HS-27A (cell line): ENCODE data around the gene NDUFB10.
A peak's percentile ranks its signal among the peaks of the same experiment; 100 is the strongest.
"Not testable (repeated sequence)": the region's sequence is repeated elsewhere in the genome, so short reads cannot be mapped to it uniquely, and the experiment has no call there.

Source experiments
- DNase-seq: peaks from one replicate; pipeline ENCODE4 v3.0.0-alpha.2; 2012; ENCODE audit warnings: low read depth, missing footprints

The NDUFB10 gene

GRCh38 chr16:1924095-1924494 lies 35.2 kb upstream of the NDUFB10 start:
- no peak for DNase-seq

DNA sequence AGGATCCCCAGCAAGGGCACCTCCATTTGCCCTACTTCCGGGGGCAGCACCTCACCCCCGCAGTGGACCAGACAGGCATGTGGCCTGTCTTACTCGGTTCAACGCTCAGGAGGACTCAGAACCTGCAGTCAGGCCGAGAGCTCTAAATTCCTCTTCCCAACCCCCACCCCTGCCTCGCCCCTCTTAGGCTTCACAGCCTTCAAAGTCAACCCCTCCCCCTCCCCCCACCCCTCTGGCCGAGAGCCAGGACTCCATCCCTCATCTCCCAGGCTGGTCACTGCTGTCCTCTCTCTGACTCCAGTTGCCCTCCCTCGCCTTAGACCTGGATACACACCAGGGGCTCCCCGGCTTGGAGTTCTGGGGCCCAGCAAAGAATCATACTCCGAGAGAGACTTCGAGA lies 33.1 kb upstream of the NDUFB10 start:
- DNase-seq, result no peak

GRCh38 chr16:1929105-1929504 lies 30.2 kb upstream of the NDUFB10 start:
- DNase-seq, result no peak

DNA sequence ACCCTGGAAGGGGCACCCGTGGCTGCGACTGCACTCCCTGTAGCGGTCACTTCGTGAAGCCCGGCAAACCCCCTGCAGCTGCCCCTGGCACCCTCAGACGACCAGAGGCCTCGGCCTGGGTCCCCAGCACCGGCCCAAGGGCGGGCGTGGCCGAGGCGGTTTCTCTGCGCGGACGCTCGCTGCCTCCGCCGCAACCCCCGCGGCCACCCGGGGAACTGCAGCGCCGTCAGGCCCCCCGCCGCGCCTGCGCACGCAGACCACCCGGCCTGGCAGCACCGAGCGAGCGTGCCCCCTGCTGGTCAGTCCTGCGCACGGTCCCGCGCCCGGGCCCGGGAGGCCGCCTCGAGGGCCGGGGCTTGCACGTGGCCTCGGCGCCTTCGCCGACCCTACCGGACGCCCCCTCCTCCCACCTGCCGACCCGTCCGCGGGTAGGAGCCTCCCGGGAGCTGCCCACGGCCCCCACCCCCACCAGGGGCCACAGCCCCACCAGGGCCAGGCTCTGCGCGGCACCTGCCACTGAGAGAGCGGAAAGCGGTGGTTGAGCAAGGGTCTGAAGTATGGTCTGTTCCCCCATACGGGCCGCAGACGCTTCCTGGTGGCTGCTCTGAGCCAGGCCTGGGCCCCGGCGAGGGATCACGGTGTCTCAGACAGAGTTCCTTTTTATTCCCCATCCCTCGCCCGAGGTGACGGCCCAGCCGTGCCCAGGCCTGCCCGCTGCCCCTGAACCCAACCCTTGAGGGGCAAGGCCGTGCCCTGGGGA lies 29.6 kb upstream of the NDUFB10 start:
- peak; percentile 29 for DNase-seq

DNA sequence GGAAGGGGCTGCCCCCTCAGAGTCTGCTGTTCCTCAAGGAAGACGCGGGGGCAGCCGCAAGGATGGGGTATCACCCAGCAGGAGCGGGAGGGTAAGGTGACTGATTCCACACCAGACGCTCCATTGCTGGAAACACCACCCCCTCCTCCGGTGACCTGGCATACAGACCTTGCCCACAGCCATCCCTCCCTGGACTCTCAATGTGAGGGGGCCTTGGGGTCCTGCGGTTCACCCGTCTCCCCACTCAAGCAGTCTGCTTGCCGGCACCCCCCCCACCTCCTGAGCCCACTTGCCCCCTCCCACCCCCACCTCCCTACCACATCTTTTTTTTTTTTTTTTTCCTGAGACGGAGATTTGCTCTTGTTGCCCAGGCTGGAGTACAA lies 29.0 kb upstream of the NDUFB10 start:
- no peak for DNase-seq

- DNase-seq, result no peak
These were observed 27.0 kb upstream of the NDUFB10 start for GRCh38 chr16:1932050-1933028.

DNA sequence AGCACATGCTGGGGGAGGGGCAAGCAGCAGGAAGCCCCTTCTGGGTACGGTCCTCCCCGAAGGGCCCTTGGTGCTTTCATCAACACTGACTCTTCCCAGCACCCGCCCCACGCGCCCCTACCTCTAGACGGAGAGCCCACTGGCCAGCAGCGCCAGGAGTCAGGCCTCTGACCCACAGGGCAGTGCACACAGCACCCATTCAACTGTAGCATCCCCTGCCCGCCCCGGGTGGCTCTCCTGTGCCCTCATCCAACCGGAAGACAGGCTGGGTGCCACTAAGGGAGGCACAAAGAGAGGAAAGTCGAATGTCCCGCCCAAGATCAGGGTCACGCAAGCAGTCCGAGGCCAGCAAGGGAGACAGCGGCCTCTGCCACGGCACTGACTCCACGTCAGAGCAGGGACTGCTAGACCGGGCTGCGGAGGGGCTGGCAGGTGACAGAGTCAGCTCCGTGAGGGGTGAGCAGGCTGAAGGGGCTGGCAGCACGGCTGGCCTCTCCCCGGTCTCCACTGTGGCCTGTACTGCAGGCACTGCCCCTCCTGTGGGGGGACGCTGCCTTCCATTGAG lies 26.2 kb upstream of the NDUFB10 start:
- DNase-seq, result no peak

DNA sequence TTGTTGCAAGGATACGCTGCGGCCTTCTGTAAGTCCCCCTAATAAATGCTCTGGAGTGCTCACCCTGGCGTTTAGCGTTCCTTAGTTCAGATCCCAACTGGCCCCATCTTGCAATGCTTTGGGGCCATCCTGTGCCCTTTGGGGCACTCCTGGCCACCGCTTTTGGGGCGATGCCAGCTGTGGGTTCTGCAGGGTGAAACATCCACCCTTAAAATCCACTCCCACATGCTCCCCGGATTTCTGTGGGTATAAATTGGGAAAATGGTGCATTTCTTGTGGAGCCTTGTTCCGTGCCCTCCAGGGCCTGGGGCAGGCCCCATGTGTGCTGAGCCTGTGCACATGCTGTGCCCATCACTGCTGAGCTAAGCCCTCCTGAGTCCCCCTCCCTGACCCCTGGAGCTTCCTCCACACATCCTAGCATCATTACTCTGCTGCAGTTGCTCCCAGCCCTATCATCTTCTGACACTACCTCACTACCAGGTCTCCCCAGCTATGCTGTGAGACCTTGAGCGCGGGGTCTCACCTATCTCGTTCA lies 22.3 kb upstream of the NDUFB10 start:
- DNase-seq, result no peak

DNA sequence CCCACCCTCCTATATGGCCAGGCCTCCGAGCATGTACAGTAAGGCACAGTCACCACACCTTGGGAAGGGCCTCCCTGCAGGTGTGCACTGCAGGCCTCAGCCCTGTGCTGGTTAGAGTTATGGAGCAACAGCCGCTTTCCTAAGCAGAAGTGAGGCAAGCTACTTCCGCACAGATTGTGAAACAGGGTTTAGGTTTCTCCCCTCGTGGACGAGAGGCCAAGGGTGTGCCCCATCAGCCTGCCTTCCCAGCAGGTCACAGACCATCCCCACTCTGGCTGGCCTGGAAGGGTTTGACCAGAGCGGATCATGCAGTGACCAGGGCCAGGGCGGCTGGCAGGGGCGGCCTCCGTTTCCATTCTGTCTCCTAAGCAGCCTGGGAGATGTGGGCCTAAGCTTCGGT lies 21.0 kb upstream of the NDUFB10 start:
- no peak for DNase-seq

GRCh38 chr16:1938910-1939309 lies 20.4 kb upstream of the NDUFB10 start:
- no peak for DNase-seq

- DNase-seq, result not testable (repeated sequence)
These were observed 19.5 kb upstream of the NDUFB10 start for GRCh38 chr16:1939833-1940232.

GRCh38 chr16:1940273-1941161 lies 18.8 kb upstream of the NDUFB10 start:
- no peak for DNase-seq

DNA sequence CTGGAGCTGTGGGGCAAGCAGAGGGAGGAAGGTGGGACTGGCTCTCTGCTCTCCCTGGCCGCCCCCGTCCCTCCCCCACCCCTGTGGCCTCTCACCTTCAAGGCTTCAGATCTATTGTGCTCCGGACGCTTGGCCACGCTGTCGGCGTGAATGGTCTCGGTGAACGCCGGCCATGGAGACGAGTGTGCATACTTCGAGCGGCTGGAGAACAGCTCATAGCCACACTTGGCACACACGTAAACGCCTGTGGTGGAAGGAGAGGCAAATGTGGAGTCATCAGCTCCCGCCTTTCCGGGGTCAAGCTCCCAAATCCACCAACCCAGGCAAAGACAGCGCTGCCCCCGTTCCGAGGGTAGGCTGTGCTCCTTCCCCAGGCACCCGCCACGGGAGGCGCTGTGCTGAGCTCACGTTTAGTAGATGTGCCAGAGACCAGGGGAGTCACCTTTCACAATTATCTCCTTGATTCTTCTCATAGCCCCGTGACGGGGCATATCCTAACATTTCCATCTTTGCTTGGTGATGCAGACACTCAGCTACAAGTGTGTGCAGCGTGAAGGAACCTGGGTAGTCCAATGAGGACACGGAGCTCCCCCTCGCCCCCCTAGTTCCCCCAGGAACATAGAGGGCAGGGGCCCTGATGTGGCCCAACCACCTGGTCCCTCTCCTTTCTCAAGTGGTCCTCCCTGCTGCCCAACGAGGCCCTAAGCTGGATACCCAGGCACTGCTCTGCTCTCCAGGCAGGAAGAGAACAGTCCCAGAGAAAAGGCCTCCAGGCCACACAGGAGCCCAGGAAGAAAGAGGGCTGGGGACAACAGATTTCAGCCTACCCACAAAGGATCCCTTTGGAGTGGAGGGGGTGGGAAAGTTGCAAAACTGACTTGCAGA lies 17.9 kb upstream of the NDUFB10 start:
- no peak for DNase-seq

GRCh38 chr16:1942047-1942809 lies 17.1 kb upstream of the NDUFB10 start:
- DNase-seq, result no peak

GRCh38 chr16:1942810-1943726 lies 16.3 kb upstream of the NDUFB10 start, which contains the start of gene MSRB1:
Gene MSRB1 (minus strand): TSS chr16:1943199. CDS start chr16:1943156, 43 bp downstream.
- DNase-seq, result peak; percentile 71

- no peak for DNase-seq
These were observed 14.6 kb upstream of the NDUFB10 start for GRCh38 chr16:1944612-1945199.

DNA sequence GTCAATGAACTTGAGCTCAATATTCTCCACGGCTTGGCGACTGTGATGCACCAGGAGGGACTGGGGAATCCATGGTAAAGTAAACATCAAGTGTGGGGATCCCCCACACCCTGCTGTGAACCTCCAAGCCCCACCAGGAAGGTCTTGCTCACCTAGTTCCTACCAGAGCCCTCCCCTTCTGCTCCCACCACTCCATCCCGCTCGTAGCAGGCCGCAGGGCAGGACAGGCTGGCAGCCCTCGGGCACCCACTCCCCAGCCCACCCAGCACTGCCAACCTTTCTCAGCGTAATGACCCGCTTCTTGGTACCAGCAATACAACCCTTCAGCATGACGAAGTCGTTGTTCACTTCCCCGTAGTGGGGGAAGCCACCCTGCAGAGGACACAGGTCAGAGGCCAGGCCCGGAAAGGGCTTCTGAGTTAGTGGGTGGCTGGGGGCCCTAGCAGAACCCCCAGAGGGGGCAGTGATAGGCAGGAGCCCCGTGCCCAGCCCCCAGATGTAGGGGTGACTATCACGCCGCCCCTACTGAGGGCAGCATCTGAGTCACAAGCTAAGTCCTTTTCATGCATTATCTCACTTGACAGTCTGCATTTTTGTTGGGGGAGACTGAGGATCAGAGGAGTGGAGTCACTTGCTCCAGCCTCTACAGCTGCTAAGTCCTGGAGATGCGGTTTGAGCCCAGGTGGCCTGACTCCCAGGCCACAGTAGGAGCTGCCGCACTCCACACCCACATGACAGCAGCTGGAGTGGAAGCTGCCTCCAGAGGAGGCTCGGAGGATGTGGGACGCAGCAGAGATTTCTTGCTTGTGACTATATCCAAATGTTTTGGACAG lies 13.6 kb upstream of the NDUFB10 start:
- no peak for DNase-seq
